Stimulated activated CD4-positive, alpha-beta T cell treated with anti-CD3 and anti-CD28 coated beads, Interleukin-4, amount 100 ng/mL, for 1 hour (primary cell): ENCODE measurements around the gene MAGEB6.
"Not testable (repeated sequence)": the region's sequence is repeated elsewhere in the genome, so short reads cannot be mapped to it uniquely, and the experiment has no call there.

Experiments
- DNase-seq: peaks from one replicate; pipeline ENCODE4 v3.0.0-alpha.2; 2020

Gene MAGEB6, protein sequence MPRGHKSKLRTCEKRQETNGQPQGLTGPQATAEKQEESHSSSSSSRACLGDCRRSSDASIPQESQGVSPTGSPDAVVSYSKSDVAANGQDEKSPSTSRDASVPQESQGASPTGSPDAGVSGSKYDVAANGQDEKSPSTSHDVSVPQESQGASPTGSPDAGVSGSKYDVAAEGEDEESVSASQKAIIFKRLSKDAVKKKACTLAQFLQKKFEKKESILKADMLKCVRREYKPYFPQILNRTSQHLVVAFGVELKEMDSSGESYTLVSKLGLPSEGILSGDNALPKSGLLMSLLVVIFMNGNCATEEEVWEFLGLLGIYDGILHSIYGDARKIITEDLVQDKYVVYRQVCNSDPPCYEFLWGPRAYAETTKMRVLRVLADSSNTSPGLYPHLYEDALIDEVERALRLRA

DNA sequence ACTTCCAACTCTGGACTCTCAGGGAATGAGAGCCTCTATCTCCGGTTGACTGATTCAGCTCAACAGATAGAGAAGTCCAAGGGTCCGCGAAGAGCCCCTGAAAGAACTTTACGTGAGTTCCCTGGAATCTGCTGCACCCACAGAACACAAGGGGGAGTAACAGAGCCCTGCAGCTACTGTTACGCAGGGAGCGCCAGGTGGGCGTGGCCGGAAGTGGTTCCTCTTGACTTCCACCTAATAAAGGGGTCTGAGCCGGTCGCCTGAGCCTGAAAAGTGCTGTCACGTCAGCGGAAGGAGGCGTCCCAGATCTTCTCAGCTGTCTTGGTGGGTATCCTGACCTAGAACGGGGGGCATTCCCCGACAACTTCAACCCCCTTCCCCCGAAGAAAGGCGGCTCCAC is at the start of gene MAGEB6:
Gene MAGEB6, plus strand, starts transcription at position 237 of the 400 bp plus-strand sequence. CDS start 1,407 bp downstream, outside the sequence.
- DNase-seq, result no peak

DNA sequence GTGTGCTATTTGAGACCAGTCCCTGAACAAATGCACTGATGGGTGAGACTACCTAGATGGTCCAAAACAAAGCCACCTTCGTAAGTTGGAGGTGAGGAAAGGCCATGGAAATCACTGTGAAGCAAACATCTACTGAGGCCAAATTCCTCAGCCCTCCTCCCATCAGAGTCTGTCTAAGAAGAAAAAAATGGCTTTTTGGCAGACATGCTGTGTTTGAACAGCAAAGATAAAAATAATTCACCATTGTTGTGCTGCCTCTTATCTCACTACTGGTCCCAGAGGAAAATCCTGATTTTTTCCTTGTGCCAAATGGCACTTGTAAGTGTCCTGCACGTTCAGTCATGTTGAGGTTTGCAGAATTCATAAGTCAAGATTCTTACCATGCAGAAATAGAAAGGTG is 46.2 kb upstream of the MAGEB6 start:
- DNase-seq, result no peak

DNA sequence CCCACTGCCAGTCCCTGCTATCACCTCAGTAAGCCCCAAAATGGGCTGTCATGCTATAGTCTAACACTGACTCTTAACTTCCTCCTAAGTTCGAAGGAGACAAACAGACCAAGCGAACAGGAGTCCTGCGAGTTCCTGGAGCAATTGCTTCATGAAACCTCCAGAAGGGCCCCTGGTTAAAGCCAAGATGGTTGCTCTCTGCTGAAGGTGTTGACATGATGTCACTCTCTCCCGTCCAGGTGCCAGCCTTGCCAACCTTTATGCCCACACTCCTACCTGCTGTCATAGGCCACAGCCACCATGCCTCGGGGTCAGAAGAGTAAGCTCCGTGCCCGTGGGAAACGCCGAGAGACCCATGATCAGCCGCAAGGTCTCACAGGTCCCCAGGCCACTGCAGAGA is 31.9 kb upstream of the MAGEB6 start, which contains the start of gene MAGEB6B:
Gene MAGEB6B, plus strand, starts transcription at position 301 of the 400 bp plus-strand sequence. Its CDS starts 0 bp downstream, at position 301.
- no peak for DNase-seq

DNA sequence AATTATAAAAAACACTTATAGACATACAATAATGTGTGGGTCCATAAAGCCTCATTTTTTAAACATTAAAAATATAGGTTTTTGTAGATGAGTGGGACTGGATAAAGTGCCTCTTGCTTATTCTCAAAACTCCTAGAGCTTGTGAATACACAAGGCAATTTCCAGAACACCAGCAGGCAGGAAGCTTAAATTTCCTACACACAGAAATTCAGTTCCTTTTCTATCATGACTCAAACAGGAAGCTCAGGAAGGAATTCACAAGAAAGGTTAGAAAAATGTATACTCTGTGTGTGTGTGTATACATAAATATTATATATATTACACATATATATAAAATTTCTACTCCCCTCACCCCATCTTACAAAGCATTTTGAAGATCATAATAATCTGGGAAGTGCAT is 11.3 kb downstream of the MAGEB6 start:
- no peak for DNase-seq

DNA sequence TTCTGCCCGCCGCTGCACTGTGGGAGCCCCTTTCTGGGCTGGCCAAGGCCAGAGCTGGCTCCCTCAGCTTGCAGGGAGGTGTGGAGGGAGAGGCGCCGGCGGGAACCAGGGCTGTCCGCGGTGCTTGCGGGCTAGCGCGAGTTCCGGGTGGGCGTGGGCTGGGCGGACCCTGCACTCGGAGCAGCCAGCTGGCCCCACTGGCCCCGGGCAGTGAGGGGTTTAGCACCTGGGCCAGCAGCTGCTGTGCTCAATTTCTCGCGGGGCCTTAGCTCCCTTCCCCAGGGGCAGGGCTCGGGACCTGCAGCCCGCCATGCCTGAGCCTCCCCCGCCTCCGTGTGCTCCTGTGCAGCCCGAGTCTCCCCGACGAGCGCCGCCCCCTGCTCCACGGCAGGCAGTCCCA is 12.5 kb downstream of the MAGEB6 start:
- DNase-seq, result not testable (repeated sequence)

DNA sequence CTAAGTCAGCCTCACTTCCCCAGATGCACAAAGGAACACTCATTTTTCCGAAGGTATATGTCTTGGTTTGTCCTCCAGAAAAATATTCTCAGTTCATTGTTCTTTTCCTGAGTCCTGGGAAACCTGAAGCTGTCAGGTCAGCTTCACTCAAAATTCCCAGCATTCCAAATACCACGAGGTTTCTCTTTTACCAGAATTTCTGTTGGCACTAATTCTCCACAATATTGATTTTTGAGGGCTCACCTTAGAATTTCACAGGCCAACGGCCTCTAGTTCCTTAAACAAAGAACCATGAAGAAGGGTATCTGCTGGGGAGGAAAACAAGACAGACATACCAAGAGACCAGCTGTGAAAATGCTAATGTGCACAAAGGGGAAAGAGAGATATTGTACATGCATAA is 15.8 kb downstream of the MAGEB6 start:
- DNase-seq, result no peak

DNA sequence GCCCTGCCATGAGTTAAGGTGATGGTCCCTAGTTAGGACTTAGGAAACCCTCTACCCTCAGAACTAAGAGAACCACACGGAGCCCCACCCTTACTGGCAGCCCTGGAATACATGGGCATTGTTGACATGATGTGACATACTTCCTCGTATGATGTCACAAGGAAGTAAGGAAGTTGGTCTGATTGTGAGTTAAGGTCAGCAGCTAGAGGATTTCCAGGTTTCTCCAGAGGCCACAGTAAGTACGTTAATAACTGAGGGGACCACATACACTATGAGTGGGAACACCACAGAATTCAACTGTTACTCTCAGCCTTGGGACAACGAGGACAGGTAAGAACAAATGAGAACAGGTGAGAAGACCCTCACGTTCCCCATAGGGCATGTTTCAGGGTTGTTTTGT is 23.6 kb downstream of the MAGEB6 start, which contains the start of gene MAGEB5:
Gene MAGEB5, plus strand, starts transcription at position 301 of the 400 bp plus-strand sequence. CDS start 1,133 bp downstream, outside the sequence.
- DNase-seq, result no peak

DNA sequence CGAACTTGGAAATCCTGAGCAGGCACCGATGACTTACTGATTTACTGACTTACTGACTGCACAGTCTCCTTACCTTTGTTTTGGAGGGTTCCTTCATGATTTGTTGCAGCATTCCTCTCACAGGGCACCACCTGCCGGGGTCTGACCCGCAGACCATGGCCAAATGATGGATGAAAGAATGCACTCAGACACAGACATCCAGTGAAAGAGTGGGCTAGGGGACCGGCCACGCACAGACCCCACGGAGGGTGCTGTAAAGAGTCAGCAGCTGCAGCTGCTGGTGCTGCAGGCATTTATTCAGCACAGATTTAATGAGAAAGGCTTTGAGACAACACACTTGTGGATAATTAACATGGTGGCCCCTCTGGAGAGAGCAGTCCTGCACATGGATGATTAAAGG is 27.1 kb downstream of the MAGEB6 start:
- DNase-seq, result no peak

DNA sequence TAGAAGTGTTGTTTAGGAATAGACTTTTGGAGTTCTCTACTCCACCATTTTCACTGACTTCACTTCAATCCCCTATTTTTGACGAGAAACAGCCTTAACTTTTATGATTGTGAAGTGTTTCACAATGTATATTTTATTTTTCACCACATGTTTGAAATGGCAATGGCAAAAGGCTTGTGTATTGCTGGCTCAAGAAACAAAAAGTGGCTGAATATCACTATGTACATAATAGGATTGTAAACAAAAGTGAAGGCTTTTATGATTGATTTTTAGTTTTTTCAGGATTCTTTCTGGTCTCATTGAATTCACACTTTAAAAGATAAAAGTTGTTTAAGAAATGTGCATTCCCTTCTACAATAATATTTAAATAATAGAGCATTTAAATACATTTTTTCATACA is 41.9 kb downstream of the MAGEB6 start:
- DNase-seq, result no peak
